ENCODE measurements around the gene IGSF21. TPM values are rescaled to one million over a fixed set of nuclear protein-coding genes. Genes with fewer than 3 reads are reported as not detected.

IGSF21 gene
- total RNA-seq, 1 donor from 2014 or later: not detected

DNA sequence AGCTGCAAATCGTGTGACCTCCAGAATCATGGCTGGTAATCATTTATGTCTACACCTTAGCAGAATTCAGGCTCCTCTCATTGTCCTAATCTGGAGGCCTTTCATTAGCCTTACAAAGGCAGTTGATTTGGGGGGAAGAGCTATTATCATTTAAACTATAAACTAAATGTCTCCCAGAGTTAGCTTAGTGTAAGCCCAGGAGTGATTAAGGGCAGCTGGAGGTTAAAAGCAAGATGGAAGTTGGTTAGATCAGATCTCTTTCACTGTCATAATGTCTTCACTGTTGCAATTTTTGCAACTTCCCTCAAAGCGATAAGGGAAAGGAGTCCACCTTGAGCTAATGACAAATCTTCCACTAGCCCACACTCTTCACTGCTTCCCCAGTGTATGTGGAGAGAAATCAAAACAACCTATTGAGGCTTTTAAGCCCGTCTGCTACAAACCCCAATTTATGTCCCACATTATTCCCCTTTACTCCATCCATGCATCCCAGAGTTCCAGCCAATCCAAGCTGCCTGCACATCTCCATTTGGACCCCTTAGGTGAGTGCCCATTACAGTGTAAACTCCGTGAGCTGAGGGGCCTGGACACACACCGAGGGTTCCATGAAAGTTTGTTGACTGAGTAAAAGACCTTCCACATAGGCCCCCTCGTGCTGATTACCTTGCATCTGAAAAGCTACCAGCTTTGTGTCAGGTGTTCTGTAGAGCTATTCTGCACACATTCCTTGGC lies 311.7 kb downstream of the IGSF21 start:
- peaks cover 10% of the 10 kb centered on the region for H3K27me3 Mint-ChIP-seq
- no peaks in the 10 kb centered on the region for H3K4me1 Mint-ChIP-seq (ENCODE audit: low read depth)
- H3K9me3 Mint-ChIP-seq (ENCODE audit: low read depth): no peaks in the 10 kb centered on the region
- no peak for DNase-seq (ENCODE audit: low spot score, unreplicated experiment)
- H3K4me3 Mint-ChIP-seq (ENCODE audit: low read depth): no peak overlapping the region
- H3K36me3 Mint-ChIP-seq (ENCODE audit: insufficient read depth): no peaks in the 10 kb centered on the region
- TF ChIP-seq, protein P1, sequence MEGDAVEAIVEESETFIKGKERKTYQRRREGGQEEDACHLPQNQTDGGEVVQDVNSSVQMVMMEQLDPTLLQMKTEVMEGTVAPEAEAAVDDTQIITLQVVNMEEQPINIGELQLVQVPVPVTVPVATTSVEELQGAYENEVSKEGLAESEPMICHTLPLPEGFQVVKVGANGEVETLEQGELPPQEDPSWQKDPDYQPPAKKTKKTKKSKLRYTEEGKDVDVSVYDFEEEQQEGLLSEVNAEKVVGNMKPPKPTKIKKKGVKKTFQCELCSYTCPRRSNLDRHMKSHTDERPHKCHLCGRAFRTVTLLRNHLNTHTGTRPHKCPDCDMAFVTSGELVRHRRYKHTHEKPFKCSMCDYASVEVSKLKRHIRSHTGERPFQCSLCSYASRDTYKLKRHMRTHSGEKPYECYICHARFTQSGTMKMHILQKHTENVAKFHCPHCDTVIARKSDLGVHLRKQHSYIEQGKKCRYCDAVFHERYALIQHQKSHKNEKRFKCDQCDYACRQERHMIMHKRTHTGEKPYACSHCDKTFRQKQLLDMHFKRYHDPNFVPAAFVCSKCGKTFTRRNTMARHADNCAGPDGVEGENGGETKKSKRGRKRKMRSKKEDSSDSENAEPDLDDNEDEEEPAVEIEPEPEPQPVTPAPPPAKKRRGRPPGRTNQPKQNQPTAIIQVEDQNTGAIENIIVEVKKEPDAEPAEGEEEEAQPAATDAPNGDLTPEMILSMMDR (IDR thresholded peaks at IDR 0.05; ENCODE audit: unreplicated experiment): no peak
- no peak overlapping the region for H3K27ac Mint-ChIP-seq

DNA sequence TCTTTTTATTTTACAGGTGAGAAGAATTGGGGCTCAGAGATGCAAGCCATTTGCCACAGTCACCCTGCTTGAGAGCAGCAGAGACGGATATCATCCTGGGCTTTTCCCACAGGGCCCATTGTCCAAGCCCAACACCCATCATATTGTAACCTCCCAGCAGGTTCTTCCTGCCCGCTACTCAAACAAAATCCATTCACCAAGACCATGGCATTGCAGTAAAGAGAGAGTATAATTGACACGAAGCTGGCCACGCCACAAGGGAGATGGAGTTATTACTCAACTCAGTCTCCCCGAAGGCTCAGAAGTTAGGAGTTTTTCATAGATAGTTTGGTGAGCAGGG lies 312.2 kb downstream of the IGSF21 start:
- H3K9me3 Mint-ChIP-seq (ENCODE audit: low read depth): no peaks in the 10 kb centered on the region
- peaks cover 8% of the 10 kb centered on the region for H3K27me3 Mint-ChIP-seq
- no peaks in the 10 kb centered on the region for H3K36me3 Mint-ChIP-seq (ENCODE audit: insufficient read depth)
- TF ChIP-seq, protein P1 (IDR thresholded peaks at IDR 0.05; ENCODE audit: unreplicated experiment): no peak
- no peak for DNase-seq (ENCODE audit: low spot score, unreplicated experiment)
- no peaks in the 10 kb centered on the region for H3K4me1 Mint-ChIP-seq (ENCODE audit: low read depth)
- H3K27ac Mint-ChIP-seq: no peak overlapping the region
- H3K4me3 Mint-ChIP-seq (ENCODE audit: low read depth): no peak overlapping the region

DNA sequence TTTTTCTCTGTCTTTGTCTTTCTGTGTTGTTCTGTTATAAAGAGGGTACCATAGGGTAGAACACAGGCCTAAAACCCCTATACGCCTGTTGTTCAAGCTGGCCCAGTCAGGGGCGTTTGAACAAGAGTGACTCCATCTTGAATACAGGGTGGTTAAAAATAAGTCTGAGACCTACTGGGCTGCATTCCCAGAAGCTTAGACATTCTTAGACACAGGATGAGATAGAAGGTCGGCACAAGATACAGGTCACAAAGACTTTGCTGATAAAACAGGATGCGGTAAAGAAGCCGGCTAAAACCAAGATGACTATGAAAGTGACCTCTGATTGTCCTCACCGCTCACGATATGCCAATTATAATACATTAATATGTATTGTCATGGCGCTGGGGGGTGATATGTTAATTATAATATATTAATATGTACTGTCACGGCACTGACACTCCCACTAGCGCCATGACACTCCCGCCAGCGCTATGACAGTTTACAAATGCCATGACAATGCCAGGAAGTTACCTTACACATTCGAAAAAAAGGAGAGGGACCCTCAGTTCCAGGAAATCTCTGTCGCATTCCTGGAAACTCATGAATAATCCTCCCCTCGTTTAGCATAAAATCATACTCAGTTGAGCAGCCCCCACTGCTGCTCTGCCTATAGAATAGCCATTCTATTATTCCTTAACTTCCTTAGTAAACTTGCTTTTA lies 314.6 kb downstream of the IGSF21 start:
- H3K27me3 Mint-ChIP-seq: peaks cover 8% of the 10 kb centered on the region
- DNase-seq (ENCODE audit: low spot score, unreplicated experiment): no peak
- no peaks in the 10 kb centered on the region for H3K4me1 Mint-ChIP-seq (ENCODE audit: low read depth)
- peaks cover 5% of the 10 kb centered on the region for H3K9me3 Mint-ChIP-seq (ENCODE audit: low read depth)
- no peak overlapping the region for H3K4me3 Mint-ChIP-seq (ENCODE audit: low read depth)
- no peaks in the 10 kb centered on the region for H3K36me3 Mint-ChIP-seq (ENCODE audit: insufficient read depth)
- TF ChIP-seq, protein P1 (IDR thresholded peaks at IDR 0.05; ENCODE audit: unreplicated experiment): no peak
- H3K27ac Mint-ChIP-seq: no peak overlapping the region

DNA sequence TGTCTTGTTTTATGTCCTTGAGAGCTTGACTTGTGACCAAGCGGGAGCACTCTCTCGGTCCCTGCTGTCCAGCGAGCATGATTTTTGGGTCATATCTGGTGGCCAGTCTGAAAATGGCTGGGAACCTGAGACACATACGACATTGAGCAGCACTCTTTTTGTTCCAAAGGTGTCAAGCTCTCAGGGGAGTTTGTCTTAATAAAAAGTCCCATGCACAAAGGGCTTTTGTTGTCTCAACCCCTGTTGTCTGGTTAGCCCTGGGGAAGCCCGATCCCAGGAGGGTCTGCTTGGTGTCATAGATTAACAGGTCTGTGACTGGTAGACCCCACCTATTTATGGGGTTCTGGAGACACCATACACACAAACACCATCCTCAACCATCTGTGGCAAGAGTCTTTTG lies 315.4 kb downstream of the IGSF21 start:
- Mint-ChIP-seq H3K27ac (no peak overlapping the region), H3K9me3 (ENCODE audit: low read depth) (peaks cover 7% of the 10 kb centered on the region), H3K4me3 (ENCODE audit: low read depth) (no peak overlapping the region), H3K27me3 (peaks cover 8% of the 10 kb centered on the region), H3K4me1 (ENCODE audit: low read depth) (no peaks in the 10 kb centered on the region), H3K36me3 (ENCODE audit: insufficient read depth) (no peaks in the 10 kb centered on the region)
- no peak for DNase-seq (ENCODE audit: low spot score, unreplicated experiment)
- TF ChIP-seq, protein P1 (IDR thresholded peaks at IDR 0.05; ENCODE audit: unreplicated experiment): no peak

DNA sequence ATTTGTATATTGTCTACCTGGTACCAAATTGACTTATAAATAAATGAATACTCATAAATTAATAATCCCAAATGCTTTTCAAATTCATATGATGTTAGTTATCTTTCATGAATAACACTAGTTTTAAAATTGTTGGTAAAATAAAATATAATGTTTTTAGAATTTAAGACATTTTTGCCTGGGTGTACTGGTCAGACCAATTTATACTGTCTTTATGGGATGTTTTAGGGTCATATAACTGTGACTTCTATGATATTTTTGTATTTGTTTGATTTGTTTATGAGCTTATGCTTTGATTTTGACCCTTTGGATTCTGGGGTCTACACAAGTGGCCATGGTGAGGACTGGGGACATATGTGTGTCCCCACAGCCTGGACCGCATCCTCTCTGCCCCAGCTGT lies 319.0 kb downstream of the IGSF21 start:
- Mint-ChIP-seq H3K36me3 (ENCODE audit: insufficient read depth) (no peaks in the 10 kb centered on the region), H3K27ac (no peak overlapping the region), H3K4me3 (ENCODE audit: low read depth) (no peak overlapping the region), H3K4me1 (ENCODE audit: low read depth) (peaks cover 1% of the 10 kb centered on the region), H3K9me3 (ENCODE audit: low read depth) (peaks cover 7% of the 10 kb centered on the region), H3K27me3 (peaks cover 10% of the 10 kb centered on the region)
- TF ChIP-seq, protein P1 (IDR thresholded peaks at IDR 0.05; ENCODE audit: unreplicated experiment): no peak
- no peak for DNase-seq (ENCODE audit: low spot score, unreplicated experiment)
